Smooth muscle cell (in vitro differentiated cells): Measurements from ENCODE around the gene CACNA2D2. TPM values are rescaled to one million over a fixed set of nuclear protein-coding genes. Genes with fewer than 3 reads are reported as not detected.

Source experiments
- DNase-seq: peaks from one replicate; lab custom pipeline; 2025; ENCODE audit not compliant: unreplicated experiment; lab: John Stamatoyannopoulos, UW
- H2AFZ ChIP-seq: fragments of 200-600 bp; sonication (generic); 2 replicates; pipeline ENCODE4 v1.6.0; 2016; ENCODE audit warnings: antibody characterized with exemption, low read depth, mild to moderate bottlenecking
- H3F3A ChIP-seq: fragments of 200-600 bp; sonication (generic); 2 replicates; pipeline ENCODE4 v1.6.0; 2017; ENCODE audit warnings: antibody characterized with exemption, low read depth
- H3K27ac ChIP-seq: fragments of 200-600 bp; sonication (generic); 2 replicates; pipeline ENCODE4 v1.5.1; 2016; ENCODE audit warnings: low read depth, mild to moderate bottlenecking
- H3K27me3 ChIP-seq: fragments of 200-600 bp; sonication (generic); 2 replicates; pipeline ENCODE4 v1.6.1; 2016; ENCODE audit warnings: low read depth, mild to moderate bottlenecking
- H3K36me3 ChIP-seq: fragments of 200-600 bp; sonication (generic); 2 replicates; pipeline ENCODE4 v1.5.1; 2016; ENCODE audit warnings: low read depth
- H3K4me1 ChIP-seq: fragments of 200-600 bp; sonication (generic); 2 replicates; pipeline ENCODE4 v1.5.1; 2016; ENCODE audit warnings: low read depth
- H3K4me2 ChIP-seq: fragments of 200-600 bp; sonication (generic); 2 replicates; pipeline ENCODE4 v1.6.0; 2016; ENCODE audit warnings: mild to moderate bottlenecking
- H3K4me3 ChIP-seq: fragments of 200-600 bp; sonication (generic); 2 replicates; pipeline ENCODE4 v1.5.1; 2016; ENCODE audit warnings: mild to moderate bottlenecking
- H3K79me2 ChIP-seq: fragments of 200-600 bp; sonication (generic); 2 replicates; pipeline ENCODE4 v1.6.0; 2016; ENCODE audit warnings: low read depth, mild to moderate bottlenecking
- H3K9ac ChIP-seq: fragments of 200-600 bp; sonication (generic); 2 replicates; pipeline ENCODE4 v1.6.0; 2016; ENCODE audit warnings: low read depth
- H3K9me3 ChIP-seq: fragments of 200-600 bp; sonication (generic); replicated peaks from 2 replicates; pipeline ENCODE4 v1.5.1; 2016; ENCODE audit warnings: low read depth
- H4K20me1 ChIP-seq: fragments of 200-600 bp; sonication (generic); 2 replicates; pipeline ENCODE4 v1.6.0; 2016; ENCODE audit warnings: low read depth
- WGBS: methylation state at CpG from one replicate; pipeline ENCODE4 v1.1.7; 2016; ENCODE audit warnings: low lambda C conversion rate; 5-methylcytosine and 5-hydroxymethylcytosine counted together
- polyA plus RNA-seq: library from polyadenylated mRNA; unstranded; fragments of >200 nt; fragmentation: Nextera tagmentation; extraction: Ambion mirVana; gene quantifications from 2 replicates; pipeline ENCODE4 v1.2.1, GENCODE V29; 2016
- total RNA-seq: library from RNA; depleted of rRNA; stranded (reverse); fragments of >200 nt; gene quantifications from 2 replicates; pipeline ENCODE4 v1.2.3, GENCODE V29; 2014
- TF ChIP-seq, protein P1 (sequence below): fragments of 200-600 bp; sonication (generic); IDR thresholded peaks from 2 replicates; pipeline ENCODE4 v1.5.1; 2017; ENCODE audit warnings: borderline replicate concordance, mild to moderate bottlenecking, antibody characterized with exemption; ENCODE audit not compliant: insufficient read depth, poor library complexity, severe bottlenecking

Gene CACNA2D2
- total and polyA plus RNA-seq, 2 experiments from 2014 or later, result 0.27 to 0.51 TPM

DNA sequence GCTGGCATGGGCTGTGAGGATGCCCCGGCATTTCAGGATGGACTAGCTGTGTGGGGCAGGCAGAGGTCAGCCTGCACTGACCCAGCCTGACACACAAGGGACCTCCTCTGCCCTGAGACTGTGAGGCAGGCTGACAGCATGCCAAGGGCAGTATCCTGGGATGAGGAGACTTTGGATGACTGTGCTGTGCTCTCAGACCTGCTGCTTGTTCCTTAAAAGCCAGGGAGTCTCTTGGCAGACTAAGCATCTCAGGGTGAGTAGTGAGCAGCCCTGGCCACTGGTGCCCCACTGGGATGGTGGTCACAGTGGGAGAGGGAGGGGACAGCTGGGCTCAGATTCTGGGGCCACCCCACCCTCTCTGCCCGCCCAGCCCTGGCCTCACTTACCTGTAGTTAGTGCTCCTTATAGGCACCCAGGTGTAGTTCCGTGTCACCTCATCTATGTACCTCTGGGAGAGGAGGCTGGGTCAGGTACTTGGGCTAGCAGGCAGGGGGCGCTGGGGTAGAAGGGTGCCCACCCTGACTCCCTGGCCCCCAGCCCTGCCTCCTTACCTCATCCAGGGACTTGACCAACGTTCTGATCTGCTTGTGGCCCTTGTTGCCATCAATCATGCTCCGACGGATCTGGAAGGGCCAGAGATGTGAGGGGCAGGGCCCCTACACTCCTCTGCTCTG, 128.0 kb downstream of the CACNA2D2 start:
- no peaks in the 10 kb centered on the region for H3K79me2 ChIP-seq
- H3K9ac ChIP-seq, result no peak overlapping the region
- peaks cover 6% of the 10 kb centered on the region for H3K4me1 ChIP-seq
- no peak overlapping the region for H3K4me3 ChIP-seq
- H3K27ac ChIP-seq, result no peak overlapping the region
- H4K20me1 ChIP-seq, result no peaks in the 10 kb centered on the region
- H3F3A ChIP-seq, result no peaks in the 10 kb centered on the region
- TF ChIP-seq, protein P1, sequence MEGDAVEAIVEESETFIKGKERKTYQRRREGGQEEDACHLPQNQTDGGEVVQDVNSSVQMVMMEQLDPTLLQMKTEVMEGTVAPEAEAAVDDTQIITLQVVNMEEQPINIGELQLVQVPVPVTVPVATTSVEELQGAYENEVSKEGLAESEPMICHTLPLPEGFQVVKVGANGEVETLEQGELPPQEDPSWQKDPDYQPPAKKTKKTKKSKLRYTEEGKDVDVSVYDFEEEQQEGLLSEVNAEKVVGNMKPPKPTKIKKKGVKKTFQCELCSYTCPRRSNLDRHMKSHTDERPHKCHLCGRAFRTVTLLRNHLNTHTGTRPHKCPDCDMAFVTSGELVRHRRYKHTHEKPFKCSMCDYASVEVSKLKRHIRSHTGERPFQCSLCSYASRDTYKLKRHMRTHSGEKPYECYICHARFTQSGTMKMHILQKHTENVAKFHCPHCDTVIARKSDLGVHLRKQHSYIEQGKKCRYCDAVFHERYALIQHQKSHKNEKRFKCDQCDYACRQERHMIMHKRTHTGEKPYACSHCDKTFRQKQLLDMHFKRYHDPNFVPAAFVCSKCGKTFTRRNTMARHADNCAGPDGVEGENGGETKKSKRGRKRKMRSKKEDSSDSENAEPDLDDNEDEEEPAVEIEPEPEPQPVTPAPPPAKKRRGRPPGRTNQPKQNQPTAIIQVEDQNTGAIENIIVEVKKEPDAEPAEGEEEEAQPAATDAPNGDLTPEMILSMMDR, result no peak
- 70% methylated on average over 7 of the region's 7 CpGs for WGBS
- no peak for DNase-seq
- no peaks in the 10 kb centered on the region for H3K36me3 ChIP-seq
- no peaks in the 10 kb centered on the region for H3K9me3 ChIP-seq
- H3K4me2 ChIP-seq, result no peak overlapping the region
- no peaks in the 10 kb centered on the region for H3K27me3 ChIP-seq
- H2AFZ ChIP-seq, result no peak overlapping the region

DNA sequence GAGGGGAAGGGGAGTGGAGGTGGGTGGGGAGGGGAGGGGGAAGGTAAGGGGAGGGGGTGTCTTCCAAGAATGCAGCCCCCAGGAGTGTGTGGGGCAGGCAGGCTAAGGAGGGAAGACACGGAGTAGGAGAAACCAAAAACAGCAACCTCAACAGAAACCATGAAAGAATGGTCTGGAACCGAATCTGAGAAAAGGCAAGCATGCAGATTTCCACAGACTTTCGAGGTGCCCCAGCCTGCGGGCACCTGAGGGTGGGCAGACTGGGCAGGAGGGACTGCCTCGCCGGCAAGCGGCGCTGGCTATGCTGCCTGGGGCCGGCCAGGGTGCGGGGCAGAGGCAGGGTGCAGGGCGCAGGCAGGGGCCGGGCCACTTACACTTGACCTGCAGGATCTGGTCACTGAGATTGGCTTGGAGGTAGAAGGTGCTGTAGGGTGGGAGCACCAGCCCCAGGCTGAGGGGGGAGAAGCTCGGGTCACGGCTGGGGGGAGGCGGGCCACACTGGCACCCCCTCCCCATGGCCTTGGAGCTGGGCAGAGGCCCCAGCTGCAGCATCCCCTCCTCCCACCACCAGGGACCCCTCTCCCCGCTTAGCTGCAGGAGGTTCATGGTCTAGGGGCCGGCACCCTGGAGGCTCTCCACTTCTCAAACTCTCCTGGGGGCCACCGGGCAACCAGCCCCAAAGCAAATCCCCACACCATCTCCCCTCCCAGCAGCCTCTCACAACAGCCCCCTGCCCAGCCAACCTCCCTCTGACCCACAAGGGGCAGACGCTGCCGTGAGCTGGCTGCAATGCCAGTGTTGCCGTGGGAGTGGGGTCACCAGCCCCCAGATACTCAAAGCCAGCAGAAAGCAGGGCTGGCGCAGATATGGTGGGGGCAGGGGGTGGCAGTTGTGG, 128.8 kb downstream of the CACNA2D2 start:
- Histone ChIP-seq H3K9me3 (no peaks in the 10 kb centered on the region), H4K20me1 (no peaks in the 10 kb centered on the region), H2AFZ (no peak overlapping the region), H3K79me2 (no peaks in the 10 kb centered on the region), H3K4me1 (peaks cover 6% of the 10 kb centered on the region), H3K27me3 (no peaks in the 10 kb centered on the region), H3K4me3 (no peak overlapping the region), H3F3A (no peaks in the 10 kb centered on the region), H3K36me3 (no peaks in the 10 kb centered on the region), H3K4me2 (no peak overlapping the region), H3K9ac (no peak overlapping the region), H3K27ac (no peak overlapping the region)
- DNase-seq, result no peak
- WGBS, result 83% methylated on average over 16 of the region's 22 CpGs
- TF ChIP-seq, protein P1, result no peak

DNA sequence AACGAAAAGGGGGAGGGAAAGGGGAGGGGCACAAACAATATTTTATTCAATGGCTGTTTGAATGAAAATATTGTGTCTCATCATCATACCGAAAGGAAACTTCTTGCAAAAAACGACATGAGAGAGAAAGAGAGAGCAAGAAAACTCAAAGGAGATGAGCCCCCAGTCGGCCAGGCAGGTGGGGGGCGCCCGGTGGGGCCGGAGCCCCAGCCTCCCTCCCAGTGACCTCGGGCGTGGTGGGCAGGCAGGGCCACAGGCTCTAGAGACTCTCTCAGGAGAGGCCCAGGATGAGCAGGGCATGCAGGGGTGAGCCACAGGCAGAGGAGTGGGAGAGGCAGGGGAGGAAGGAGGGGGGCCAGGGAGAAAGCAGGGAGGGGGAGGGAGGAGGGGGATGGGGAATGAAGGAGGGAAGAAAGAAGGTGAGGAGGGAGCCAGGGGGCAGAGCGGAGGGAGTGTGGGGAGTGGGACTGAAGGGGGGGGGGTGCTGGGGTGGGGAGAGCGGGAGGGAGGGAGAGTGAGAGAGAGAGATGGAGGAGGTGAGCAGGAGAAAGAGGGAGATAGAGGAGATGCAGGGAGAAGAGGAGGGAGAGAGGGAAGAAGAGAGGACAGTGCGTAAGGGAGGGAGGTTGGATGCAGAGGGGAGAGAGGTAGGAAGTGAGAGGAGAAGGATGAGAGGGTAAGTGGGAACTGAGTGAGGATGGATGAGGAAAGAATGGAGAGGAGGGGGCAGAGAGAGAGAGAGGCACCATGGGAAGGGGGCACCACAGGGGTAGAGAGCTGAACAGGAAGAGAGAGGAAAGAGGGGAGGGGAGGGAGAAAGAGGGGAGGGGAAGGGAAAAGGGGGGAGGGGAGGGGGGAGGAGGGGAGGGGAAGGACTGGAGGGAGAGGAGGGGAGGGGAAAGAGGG, 130.0 kb downstream of the CACNA2D2 start:
- Histone ChIP-seq H3K36me3 (no peaks in the 10 kb centered on the region), H3K4me3 (no peak overlapping the region)

More for the DNA sequence above, 130.0 kb downstream of the CACNA2D2 start:
- Histone ChIP-seq H3K4me1 (peaks cover 6% of the 10 kb centered on the region), H3K4me2 (no peak overlapping the region), H4K20me1 (no peaks in the 10 kb centered on the region), H3K79me2 (no peaks in the 10 kb centered on the region), H3K9me3 (no peaks in the 10 kb centered on the region), H3K27me3 (no peaks in the 10 kb centered on the region), H3K9ac (no peak overlapping the region), H3K27ac (no peak overlapping the region), H2AFZ (no peak overlapping the region), H3F3A (no peaks in the 10 kb centered on the region)
- TF ChIP-seq, protein P1, result no peak
- no peak for DNase-seq
- whole genome bisulfite sequencing, result 64% methylated on average over 9 of the region's 12 CpGs
